GM19452 (cell line): ENCODE results near the gene ZBTB22.

Experiments used
- ATAC-seq: cut with Tn5 transposase; IDR thresholded peaks from one replicate; pipeline ENCODE4 v1.9.1; 2021; ENCODE audit not compliant: unreplicated experiment

ZBTB22 gene

GRCh38 chr6:33333666-33334065, 16.1 kb upstream of the ZBTB22 start:
- no peak for ATAC-seq

DNA sequence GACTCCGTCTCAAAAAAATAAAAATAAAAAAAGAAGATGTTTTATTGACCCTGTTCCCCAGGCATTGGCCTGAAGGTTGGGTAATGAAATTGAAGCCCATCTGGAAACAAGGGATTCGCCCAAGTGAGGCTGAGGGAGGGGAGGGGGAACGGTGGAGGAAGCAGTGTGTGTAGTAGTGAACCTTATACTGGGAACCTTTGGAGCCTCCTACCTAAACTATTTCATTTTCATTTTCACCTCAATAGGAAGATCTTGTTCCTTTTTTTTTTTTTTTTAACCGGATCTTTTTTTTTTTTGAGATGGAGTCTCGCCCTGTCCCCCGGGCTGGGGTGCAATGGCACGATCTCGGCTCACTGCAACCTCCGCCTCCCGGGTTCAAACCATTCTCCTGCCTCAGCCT, 13.2 kb upstream of the ZBTB22 start:
- no peak for ATAC-seq

GRCh38 chr6:33329058-33329457, 11.5 kb upstream of the ZBTB22 start:
- no peak for ATAC-seq

GRCh38 chr6:33324125-33324524, 6.6 kb upstream of the ZBTB22 start:
- no peak for ATAC-seq

DNA sequence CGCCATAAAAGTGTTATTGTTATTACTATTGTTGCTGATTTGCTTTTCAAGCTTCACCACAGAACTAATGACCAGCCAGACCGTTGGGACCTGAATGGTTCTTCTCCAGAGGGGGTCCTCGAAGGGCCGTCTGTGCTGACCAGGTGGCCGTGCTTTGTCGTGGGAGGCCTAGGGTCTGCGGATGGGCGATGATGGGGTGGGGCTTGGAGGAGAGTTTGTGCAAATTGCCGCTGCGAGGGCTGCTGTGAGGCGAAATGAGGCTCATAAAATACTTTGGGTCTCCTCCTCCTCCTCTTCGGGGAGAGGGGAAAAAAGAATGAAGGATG, 6.0 kb upstream of the ZBTB22 start:
- peak; percentile 7 for ATAC-seq

GRCh38 chr6:33321227-33321626, 3.7 kb upstream of the ZBTB22 start:
- ATAC-seq, result no peak

DNA sequence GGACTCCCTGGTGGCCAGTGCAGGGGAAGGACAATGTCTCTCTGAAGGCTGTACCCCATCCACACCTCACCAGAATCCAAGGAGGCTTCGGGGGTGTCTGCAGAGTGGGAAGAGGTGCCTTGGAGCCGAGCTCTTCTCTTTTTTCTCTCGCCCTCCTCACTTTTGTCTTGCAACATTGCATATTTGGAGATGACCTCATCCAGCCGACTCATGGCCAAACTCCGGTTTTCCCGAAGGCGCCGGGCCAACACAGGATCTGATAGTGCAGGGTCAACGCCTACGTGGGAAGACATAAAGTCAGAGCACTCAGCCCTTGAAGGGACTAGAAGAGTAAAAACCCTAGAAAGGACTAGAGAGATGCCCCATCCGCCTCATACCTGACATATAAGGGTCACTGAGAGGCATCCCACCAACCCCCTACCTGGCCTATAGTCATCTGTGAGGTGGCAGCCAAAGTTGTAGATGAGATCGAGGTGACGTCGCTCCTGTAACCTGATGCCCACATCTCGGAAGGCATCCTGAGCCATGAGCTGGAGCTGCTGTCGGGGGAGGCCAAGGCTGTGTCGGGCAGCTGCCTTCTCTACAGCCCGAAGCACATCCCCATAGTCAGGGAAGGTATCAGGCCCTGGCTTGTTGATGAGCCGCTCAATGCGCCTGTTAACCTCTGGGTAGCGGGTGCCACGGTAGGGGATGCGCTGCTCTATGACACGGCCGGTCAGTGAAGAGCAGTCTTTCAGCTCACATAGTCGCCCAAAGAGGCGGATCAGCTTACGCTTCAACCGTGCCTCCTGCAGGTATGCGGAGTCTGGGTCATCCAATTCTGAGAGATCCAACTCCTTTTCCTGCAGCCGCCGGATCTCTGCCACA, 3.0 kb upstream of the ZBTB22 start:
- ATAC-seq, result no peak

DNA sequence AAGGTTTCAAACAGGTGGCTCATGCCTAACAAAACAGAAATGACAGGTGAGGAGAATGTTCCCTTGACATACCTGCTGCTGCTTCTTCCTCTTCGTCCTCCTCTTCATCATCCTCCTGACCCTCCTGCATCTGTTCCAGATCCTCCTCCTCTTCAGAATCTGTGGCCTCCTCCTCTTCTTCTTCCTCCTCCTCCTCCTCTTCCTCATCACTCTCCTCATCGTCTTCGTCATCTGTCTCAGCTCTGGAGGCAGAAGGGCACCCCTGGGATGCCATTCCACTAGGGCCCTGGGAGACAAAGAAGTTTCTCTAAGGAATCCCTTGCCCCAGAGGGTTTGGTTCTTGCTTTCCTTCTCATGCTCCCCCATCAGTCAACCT, 2.4 kb upstream of the ZBTB22 start:
- ATAC-seq, result no peak

DNA sequence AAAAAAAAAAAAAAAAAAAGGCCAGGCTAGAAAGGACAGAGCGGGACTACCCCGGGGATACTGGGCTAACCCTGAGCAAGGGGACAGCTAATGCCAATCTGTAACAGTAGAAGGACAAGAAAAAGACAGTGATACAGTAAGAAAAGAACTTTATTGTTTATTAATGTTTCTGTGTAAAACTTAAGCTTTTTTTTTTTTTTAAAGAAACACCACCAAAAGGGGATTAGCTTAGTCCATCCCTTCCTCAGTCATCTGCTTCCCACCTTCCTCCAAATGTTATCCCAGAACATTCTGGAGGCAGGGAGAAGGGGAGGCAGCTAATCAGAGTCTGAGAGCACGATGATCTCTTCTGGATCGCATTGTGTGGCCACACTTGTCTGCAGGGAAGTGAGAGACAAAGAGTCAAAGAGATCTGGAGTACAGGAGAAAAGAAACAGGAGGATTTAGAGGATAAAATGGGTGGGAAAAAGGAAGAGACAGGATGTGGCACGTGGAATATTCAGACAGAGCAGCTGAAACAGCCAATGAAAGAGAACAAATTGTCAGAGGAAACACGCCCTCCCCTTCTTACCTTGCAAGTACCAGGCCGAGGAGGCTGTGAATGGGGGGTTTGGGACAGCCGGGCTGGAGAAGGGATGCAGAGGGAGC, 1.0 kb upstream of the ZBTB22 start:
- no peak for ATAC-seq

GRCh38 chr6:33317419-33317668, 200 bp downstream of the ZBTB22 start:
- ATAC-seq, result no peak

DNA sequence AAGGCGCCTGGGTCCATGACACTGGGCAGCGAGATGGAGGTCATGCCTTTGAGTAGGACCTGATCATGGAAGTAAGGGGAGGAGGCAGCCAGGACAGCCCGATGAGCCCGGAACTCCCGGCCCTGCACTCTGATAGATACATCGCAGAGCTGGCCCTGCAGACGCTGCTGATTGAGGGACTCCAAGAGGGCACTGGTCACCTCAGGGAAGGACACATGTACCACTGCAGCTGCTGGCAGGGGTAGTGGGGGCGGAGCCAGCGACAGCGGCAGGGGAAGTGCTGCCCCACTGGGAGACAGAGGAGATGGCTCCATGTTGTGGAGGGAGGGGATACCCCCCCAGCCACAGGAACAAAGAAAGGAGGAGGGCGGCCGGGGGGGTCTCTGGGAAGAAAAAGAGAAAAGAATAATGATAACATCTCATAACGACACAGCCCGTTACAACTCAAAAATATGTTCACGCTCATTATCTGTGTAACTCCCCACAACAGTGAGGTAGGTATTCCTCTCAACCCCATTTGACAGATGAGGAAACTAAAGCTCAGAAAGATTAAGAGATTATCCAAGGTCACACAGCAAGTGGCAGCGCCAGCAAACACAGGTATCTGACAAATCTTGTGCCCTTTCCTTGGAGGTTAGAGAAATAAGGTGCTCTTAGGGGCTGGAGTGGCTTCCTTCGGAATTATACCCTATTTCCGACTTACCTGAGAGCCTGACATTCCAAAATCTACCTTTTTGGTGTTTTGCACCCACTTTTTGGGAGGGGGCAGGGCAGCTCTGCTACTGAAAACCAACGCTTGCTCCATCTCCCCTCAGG, 733 bp downstream of the ZBTB22 start:
- ATAC-seq, result no peak

- no peak for ATAC-seq
These were observed 1.5 kb downstream of the ZBTB22 start for GRCh38 chr6:33315793-33316602.

DNA sequence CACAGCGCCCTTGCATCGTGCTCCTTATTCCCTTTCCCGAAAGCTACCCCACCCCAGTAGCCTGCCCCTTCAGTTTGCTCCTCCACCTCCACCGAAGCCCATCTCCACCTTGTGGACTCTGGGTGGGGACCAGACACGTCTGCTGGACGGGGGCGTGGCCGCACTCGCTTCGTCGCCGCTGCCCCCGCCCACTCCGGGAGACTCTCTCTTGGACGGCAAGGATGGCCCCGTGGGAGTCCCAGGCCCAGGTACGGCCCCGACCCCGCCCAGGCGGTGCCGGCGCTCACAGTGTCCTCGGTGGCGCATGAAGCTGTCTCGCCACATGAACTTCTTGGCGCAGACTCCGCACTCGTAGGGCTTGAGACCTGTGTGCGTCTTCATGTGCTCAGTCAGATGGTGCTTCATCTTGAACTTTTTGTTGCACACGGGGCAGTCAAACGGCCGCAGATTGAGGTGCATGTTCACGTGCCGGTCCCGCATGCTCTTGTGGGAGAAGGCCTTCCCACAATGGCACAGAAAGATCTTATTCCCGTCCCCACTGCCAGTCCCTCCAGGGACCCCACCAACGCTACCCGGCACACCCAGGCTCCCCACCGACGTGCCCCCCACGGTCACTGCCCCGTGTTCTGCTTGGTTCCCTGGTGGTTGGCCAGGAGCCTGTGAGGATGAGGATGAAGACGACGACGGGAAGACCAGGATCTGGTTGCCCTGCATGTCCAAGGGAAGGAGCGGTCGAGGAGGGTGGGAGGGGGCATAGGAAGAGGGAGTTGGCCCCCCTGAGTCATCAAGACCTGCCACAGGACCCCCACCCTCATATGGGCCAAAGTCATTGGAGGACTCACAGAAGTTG, 2.4 kb downstream of the ZBTB22 start:
- no peak for ATAC-seq

DNA sequence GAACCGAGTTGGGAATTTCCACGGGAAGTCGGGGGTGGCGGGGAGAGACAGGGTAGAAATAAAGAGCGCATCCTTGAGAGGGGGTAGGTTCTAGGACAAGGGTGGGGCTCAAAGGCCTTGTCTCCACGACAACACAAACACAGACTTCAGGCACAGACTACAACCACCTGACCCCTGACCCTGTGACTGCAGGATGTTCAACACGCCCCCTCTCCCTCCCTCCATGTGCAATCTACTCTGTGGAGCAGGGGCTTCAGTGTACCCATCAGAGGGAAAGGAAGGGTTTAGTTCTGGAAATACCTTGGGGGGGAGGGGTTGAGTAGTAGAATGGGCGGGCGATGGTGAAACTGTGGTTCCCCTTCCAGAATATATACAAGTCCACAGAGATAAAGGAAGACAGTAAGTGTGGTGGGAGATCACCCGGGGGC, 3.0 kb downstream of the ZBTB22 start:
- no peak for ATAC-seq

DNA sequence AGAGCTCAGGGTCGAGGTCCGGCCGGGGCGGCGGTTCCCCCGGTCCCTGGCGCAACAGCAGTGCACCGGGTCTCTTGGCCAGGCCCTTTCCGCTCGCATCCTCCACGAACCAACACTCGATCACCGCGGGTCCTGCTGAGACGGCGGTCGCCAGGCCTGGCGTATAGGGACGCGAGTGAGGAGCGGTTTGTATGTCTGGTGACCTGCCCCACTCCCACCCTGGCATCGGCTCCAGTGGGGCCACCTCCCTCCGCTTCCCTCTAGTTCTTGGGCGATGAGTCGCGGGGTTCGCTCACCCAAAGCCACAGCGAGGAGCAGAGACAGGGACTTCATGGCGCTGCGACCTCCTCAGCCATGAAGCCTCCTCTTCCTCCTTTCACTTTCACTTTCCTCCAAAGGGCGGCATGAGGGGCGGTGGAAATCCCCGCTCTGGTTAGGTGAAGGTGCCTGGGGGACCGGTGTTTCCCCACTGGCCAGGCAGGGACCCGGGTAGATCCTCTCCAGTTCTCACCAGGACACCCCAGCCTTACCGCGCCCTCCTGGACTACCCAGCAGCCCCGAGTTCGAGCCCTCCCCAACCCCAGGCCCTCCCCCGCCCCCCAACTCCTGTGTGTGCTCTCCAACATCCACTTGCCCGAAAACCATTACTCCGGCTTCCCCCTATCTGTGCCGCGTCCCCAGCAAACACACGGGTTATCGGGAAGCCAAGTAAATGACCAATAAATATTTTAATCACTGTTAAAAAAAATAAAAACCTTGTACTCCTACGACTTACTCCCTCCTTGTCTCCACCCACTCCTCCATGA, 3.6 kb downstream of the ZBTB22 start, which contains the start of gene TAPBP:
Gene TAPBP (minus strand): TSS at position 370 of the 806 bp plus-strand sequence. CDS start 37 bp downstream, at position 333.
- peak; percentile 40 for ATAC-seq

GRCh38 chr6:33313105-33313708, 4.3 kb downstream of the ZBTB22 start:
- ATAC-seq, result peak; percentile 1

DNA sequence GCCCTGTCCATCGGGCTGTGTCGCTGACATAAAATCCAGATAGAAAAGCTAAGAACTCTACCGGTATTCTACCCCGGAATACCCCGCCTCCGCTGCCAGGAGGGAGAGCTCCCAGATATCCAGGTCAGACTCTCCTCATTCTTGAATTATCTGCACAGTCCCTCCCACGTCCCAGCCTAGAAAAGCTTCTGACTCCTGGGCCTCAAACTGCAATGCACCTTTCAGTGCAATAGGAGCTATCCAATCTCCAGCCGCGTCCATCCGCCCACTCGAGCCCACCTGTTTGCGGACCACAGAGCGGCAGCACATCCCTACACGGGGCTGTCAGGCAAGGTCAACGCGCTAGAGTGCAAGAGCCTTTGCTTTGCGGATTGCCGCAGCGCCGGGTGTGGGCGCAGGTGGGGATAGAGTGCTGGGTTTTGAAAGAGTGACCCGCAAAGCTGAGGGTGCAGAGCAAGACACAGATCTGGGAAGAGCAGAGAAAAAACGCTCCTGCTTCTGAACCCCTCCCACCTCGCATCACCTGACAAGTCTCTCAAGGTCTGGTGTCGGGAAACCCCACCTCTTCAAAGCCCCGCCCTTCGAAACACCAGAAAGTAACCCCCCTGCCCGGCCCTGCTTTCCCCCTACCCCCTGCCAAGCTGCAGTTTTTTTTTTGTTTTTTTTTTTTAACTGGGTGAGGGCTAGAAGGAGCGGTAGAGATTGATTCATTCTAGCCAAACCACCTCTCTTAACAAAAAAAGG, 5.0 kb downstream of the ZBTB22 start:
- no peak for ATAC-seq

DNA sequence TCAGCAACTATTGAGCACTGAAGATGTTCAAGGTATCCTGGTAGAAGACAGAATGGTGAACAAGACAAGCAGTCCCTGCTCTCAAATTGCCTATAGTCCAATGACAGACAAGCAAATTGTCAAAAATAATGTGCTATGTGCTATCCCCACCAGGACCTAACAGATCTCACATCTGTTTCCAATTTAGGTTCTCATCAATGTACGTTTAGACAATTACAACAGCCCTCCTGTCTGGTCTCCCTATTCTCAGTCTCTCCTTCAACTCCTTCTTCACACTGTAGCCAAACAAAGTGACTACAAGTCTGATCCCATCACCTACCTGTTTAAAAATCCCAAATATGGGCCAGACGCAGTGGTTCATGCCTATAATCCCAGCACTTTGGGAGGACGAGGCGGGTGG, 11.2 kb downstream of the ZBTB22 start:
- no peak for ATAC-seq
